Effector memory CD4-positive, alpha-beta T cell (primary cell): ENCODE data around the gene HSPA9.

Experiments used
- DNase-seq, 3 donors: peaks; one replicate each; pipeline ENCODE4 v3.0.0-alpha.2; 2020
- H3K27ac ChIP-seq: 2 replicates; pipeline ENCODE4 v1.7.0; 2013; ENCODE audit warnings: mild to moderate bottlenecking, low read length, moderate library complexity; ENCODE audit not compliant: insufficient read depth, poor library complexity, severe bottlenecking
- H3K27me3 ChIP-seq: replicated peaks from 2 replicates; pipeline ENCODE4 v1.7.0; 2013; ENCODE audit warnings: mild to moderate bottlenecking, low read length; ENCODE audit not compliant: insufficient read depth, control insufficient read depth, poor library complexity, severe bottlenecking
- H3K36me3 ChIP-seq: 2 replicates; pipeline ENCODE4 v1.7.0; 2013; ENCODE audit warnings: mild to moderate bottlenecking, low read length, moderate library complexity; ENCODE audit not compliant: control insufficient read depth, insufficient read depth
- H3K4me1 ChIP-seq: 2 replicates; pipeline ENCODE4 v1.7.0; 2013; ENCODE audit warnings: low read length, mild to moderate bottlenecking; ENCODE audit not compliant: control insufficient read depth, insufficient read depth, poor library complexity, severe bottlenecking
- H3K4me3 ChIP-seq: 2 replicates; pipeline ENCODE4 v1.7.0; 2013; ENCODE audit warnings: low read length, low read depth, mild to moderate bottlenecking; ENCODE audit not compliant: insufficient read depth, poor library complexity, severe bottlenecking
- H3K9me3 ChIP-seq: 2 replicates; pipeline ENCODE4 v1.7.0; 2013; ENCODE audit warnings: mild to moderate bottlenecking, low read length, moderate library complexity; ENCODE audit not compliant: control insufficient read depth

HSPA9 gene

GRCh38 chr5:138595180-138595795 is 20.1 kb upstream of the HSPA9 start:
- Histone ChIP-seq H3K9me3 (no peaks in the 10 kb centered on the region), H3K27me3 (no peaks in the 10 kb centered on the region), H3K36me3 (no peaks in the 10 kb centered on the region), H3K4me3 (no peak overlapping the region), H3K27ac (no peak overlapping the region), H3K4me1 (no peaks in the 10 kb centered on the region)
- no peak for DNase-seq

- no peaks in the 10 kb centered on the region for H3K27me3 ChIP-seq
- H3K36me3 ChIP-seq: no peaks in the 10 kb centered on the region
- H3K4me3 ChIP-seq: no peak overlapping the region
- no peak overlapping the region for H3K27ac ChIP-seq
- DNase-seq: no peak
- H3K9me3 ChIP-seq: no peaks in the 10 kb centered on the region
- H3K4me1 ChIP-seq: no peaks in the 10 kb centered on the region
Observed at GRCh38 chr5:138594305-138595058, 19.3 kb upstream of the HSPA9 start.

GRCh38 chr5:138588013-138588788 is 13.0 kb upstream of the HSPA9 start:
- no peaks in the 10 kb centered on the region for H3K36me3 ChIP-seq
- H3K27me3 ChIP-seq: no peaks in the 10 kb centered on the region
- no peak for DNase-seq
- H3K27ac ChIP-seq: no peak overlapping the region
- H3K9me3 ChIP-seq: no peaks in the 10 kb centered on the region
- no peaks in the 10 kb centered on the region for H3K4me1 ChIP-seq
- H3K4me3 ChIP-seq: no peak overlapping the region

GRCh38 chr5:138585157-138585556 is 10.0 kb upstream of the HSPA9 start:
- Histone ChIP-seq H3K27ac (no peak overlapping the region), H3K36me3 (no peaks in the 10 kb centered on the region), H3K9me3 (no peaks in the 10 kb centered on the region), H3K4me3 (no peak overlapping the region), H3K4me1 (no peaks in the 10 kb centered on the region), H3K27me3 (no peaks in the 10 kb centered on the region)
- DNase-seq: no peak

GRCh38 chr5:138583984-138584637 is 8.9 kb upstream of the HSPA9 start:
- peaks cover 3% of the 10 kb centered on the region for H3K4me1 ChIP-seq
- no peaks in the 10 kb centered on the region for H3K36me3 ChIP-seq
- no peak for DNase-seq
- H3K4me3 ChIP-seq: no peak overlapping the region
- no peak overlapping the region for H3K27ac ChIP-seq
- no peaks in the 10 kb centered on the region for H3K9me3 ChIP-seq
- H3K27me3 ChIP-seq: no peaks in the 10 kb centered on the region

- DNase-seq: no peak
- H3K4me1 ChIP-seq: peaks cover 3% of the 10 kb centered on the region
- no peak overlapping the region for H3K27ac ChIP-seq
- no peaks in the 10 kb centered on the region for H3K9me3 ChIP-seq
- H3K27me3 ChIP-seq: no peaks in the 10 kb centered on the region
- no peak overlapping the region for H3K4me3 ChIP-seq
- H3K36me3 ChIP-seq: no peaks in the 10 kb centered on the region
Observed at GRCh38 chr5:138582959-138583358, 7.8 kb upstream of the HSPA9 start.

GRCh38 chr5:138580777-138581176 is 5.6 kb upstream of the HSPA9 start:
- no peaks in the 10 kb centered on the region for H3K27me3 ChIP-seq
- no peak for DNase-seq
- H3K36me3 ChIP-seq: no peaks in the 10 kb centered on the region
- H3K9me3 ChIP-seq: no peaks in the 10 kb centered on the region
- H3K4me3 ChIP-seq: no peak overlapping the region
- peaks cover 3% of the 10 kb centered on the region for H3K4me1 ChIP-seq
- no peak overlapping the region for H3K27ac ChIP-seq

- Histone ChIP-seq H3K27me3 (no peaks in the 10 kb centered on the region), H3K4me3 (no peak overlapping the region), H3K9me3 (no peaks in the 10 kb centered on the region), H3K36me3 (no peaks in the 10 kb centered on the region), H3K4me1 (peaks cover 3% of the 10 kb centered on the region), H3K27ac (no peak overlapping the region)
- no peak for DNase-seq
Observed at GRCh38 chr5:138580001-138580400, 4.8 kb upstream of the HSPA9 start.

- H3K36me3 ChIP-seq: no peaks in the 10 kb centered on the region
- no peak for DNase-seq
Observed at GRCh38 chr5:138579517-138579863, 4.3 kb upstream of the HSPA9 start.

More at GRCh38 chr5:138579517-138579863, 4.3 kb upstream of the HSPA9 start:
- peaks cover 3% of the 10 kb centered on the region for H3K4me1 ChIP-seq
- no peak overlapping the region for H3K4me3 ChIP-seq
- no peaks in the 10 kb centered on the region for H3K9me3 ChIP-seq
- H3K27ac ChIP-seq: no peak overlapping the region
- no peaks in the 10 kb centered on the region for H3K27me3 ChIP-seq
